Esophagus squamous epithelium (tissue), 4 donors: Measurements from ENCODE around the gene SRA1.

Experiments used
- CTCF ChIP-seq, 6 experiments: fragments of 450-650 bp in 4 of 6; fragments of 200-600 bp in 2 of 6; sonication (generic) in 2 of 6; IDR thresholded peaks; one replicate each; pipeline ENCODE4 v1.5.1; 2016 to 2019; ENCODE audit warnings: antibody characterized with exemption in 6 of 6, mild to moderate bottlenecking in 4 of 6, moderate library complexity in 4 of 6
- POLR2A ChIP-seq, 4 donors: fragments of 450-650 bp; IDR thresholded peaks; one replicate each; pipeline ENCODE4 v1.6.1; 2017; ENCODE audit warnings: antibody characterized with exemption in 4 of 4, mild to moderate bottlenecking in 4 of 4, moderate library complexity in 3 of 4

GRCh38 chr5:140594169-140594568, 36.9 kb upstream of the SRA1 start:
- TF ChIP-seq CTCF (IDR thresholded peaks at IDR 0.05) (no peak), POLR2A (IDR thresholded peaks at IDR 0.05) (no peak)
